NCI-H510A (cell line): ENCODE measurements around the gene ZNF566.
A peak's percentile ranks its signal among the peaks of the same experiment; 100 is the strongest.
"Not testable (repeated sequence)": the region's sequence is repeated elsewhere in the genome, so short reads cannot be mapped to it uniquely, and the experiment has no call there.

Source experiments
- DNase-seq: peaks from one replicate; lab custom pipeline; 2025; lab: John Stamatoyannopoulos, UW

ZNF566 gene

GRCh38 chr19:36489118-36489919 is at the start of gene ZNF566:
ZNF566 (minus strand) TSS chr19:36489561; CDS start chr19:36476557, 13,004 bp downstream.
- peak; percentile 97 for DNase-seq

- no peak for DNase-seq
These were observed 39.7 kb upstream of the ZNF566 start for GRCh38 chr19:36528921-36529518.

- DNase-seq: peak; percentile 93
These were observed 39.0 kb upstream of the ZNF566 start, which contains the start of gene ZNF260 for GRCh38 chr19:36528194-36528920. ZNF260 (minus strand) TSS chr19:36528271; CDS start chr19:36515238, 13,033 bp downstream.

GRCh38 chr19:36527873-36528193 is 38.5 kb upstream of the ZNF566 start:
- DNase-seq: no peak

GRCh38 chr19:36527341-36527740 is 38.0 kb upstream of the ZNF566 start:
- DNase-seq: no peak

GRCh38 chr19:36526581-36526980 is 37.2 kb upstream of the ZNF566 start:
- no peak for DNase-seq

- no peak for DNase-seq
These were observed 35.3 kb upstream of the ZNF566 start for GRCh38 chr19:36524617-36525016.

- no peak for DNase-seq
These were observed 24.8 kb upstream of the ZNF566 start for GRCh38 chr19:36514012-36514612.

GRCh38 chr19:36508325-36508724 is 19.0 kb upstream of the ZNF566 start:
- DNase-seq: no peak

- DNase-seq: no peak
These were observed 12.6 kb upstream of the ZNF566 start for GRCh38 chr19:36501973-36502372.

GRCh38 chr19:36497001-36497400 is 7.6 kb upstream of the ZNF566 start:
- no peak for DNase-seq

- not testable (repeated sequence) for DNase-seq
These were observed 3.5 kb upstream of the ZNF566 start for GRCh38 chr19:36492689-36493453.

- not testable (repeated sequence) for DNase-seq
These were observed 1.5 kb upstream of the ZNF566 start for GRCh38 chr19:36490846-36491245.

- peak; percentile 78 for DNase-seq
These were observed 607 bp upstream of the ZNF566 start for GRCh38 chr19:36489920-36490415.

- DNase-seq: no peak
These were observed 579 bp downstream of the ZNF566 start for GRCh38 chr19:36488846-36489117.

- DNase-seq: no peak
These were observed 1.1 kb downstream of the ZNF566 start for GRCh38 chr19:36488118-36488845.

GRCh38 chr19:36483653-36484052 is 5.7 kb downstream of the ZNF566 start:
- no peak for DNase-seq

GRCh38 chr19:36482876-36483275 is 6.5 kb downstream of the ZNF566 start:
- no peak for DNase-seq

GRCh38 chr19:36460046-36460445 is 29.3 kb downstream of the ZNF566 start:
- no peak for DNase-seq

- no peak for DNase-seq
These were observed 32.5 kb downstream of the ZNF566 start for GRCh38 chr19:36456831-36457230.

GRCh38 chr19:36449059-36449670 is 40.2 kb downstream of the ZNF566 start:
- DNase-seq: no peak
